GM12878 (cell line): Measurements from ENCODE around the gene CISD2. TPM values are rescaled to one million over a fixed set of nuclear protein-coding genes. Genes with fewer than 3 reads are reported as not detected.

Experiments
- IRF4 ChIP-seq: IDR thresholded peaks from 2 replicates; pipeline ENCODE4 v1.6.1; 2011; ENCODE audit warnings: low read depth, low read length
- JUNB ChIP-seq: IDR thresholded peaks from 2 replicates; pipeline ENCODE4 v1.6.1; 2016; ENCODE audit warnings: antibody characterized with exemption, mild to moderate bottlenecking
- MEF2A ChIP-seq: IDR thresholded peaks from 2 replicates; pipeline ENCODE4 v1.6.1; 2011; ENCODE audit warnings: low read depth, mild to moderate bottlenecking, low read length, moderate library complexity; ENCODE audit not compliant: insufficient read depth
- NBN ChIP-seq: fragments of 450-650 bp; IDR thresholded peaks from 2 replicates; pipeline ENCODE4 v1.6.1; 2016
- NKRF ChIP-seq: fragments of 450-650 bp; conservative IDR thresholded peaks from 2 replicates; pipeline ENCODE4 v1.6.1; 2017; ENCODE audit warnings: mild to moderate bottlenecking, moderate library complexity
- RUNX3 ChIP-seq: IDR thresholded peaks from 2 replicates; pipeline ENCODE4 v1.6.1; 2012; ENCODE audit warnings: low read length, inconsistent platforms
- SKIL ChIP-seq: fragments of 450-650 bp; IDR thresholded peaks from 2 replicates; pipeline ENCODE4 v1.6.1; 2017; ENCODE audit warnings: mild to moderate bottlenecking, low read depth, inconsistent platforms; ENCODE audit not compliant: poor library complexity, severe bottlenecking
- SMAD5 ChIP-seq: IDR thresholded peaks from 2 replicates; pipeline ENCODE4 v1.6.1; 2016; ENCODE audit warnings: antibody characterized with exemption, low read depth
- SRF ChIP-seq, 2 experiments: IDR thresholded peaks; 2 replicates each; pipeline ENCODE4 v1.6.1; 2011; ENCODE audit warnings: low read depth in 2 of 2, low read length in 2 of 2, mild to moderate bottlenecking in 1 of 2, moderate library complexity in 1 of 2
- TBL1XR1 ChIP-seq: IDR thresholded peaks from 2 replicates; pipeline ENCODE4 v1.6.1; 2012; ENCODE audit warnings: low read depth, low read length, improper control_type of control experiment
- TCF12 ChIP-seq: IDR thresholded peaks from 2 replicates; pipeline ENCODE4 v1.6.1; 2011; ENCODE audit warnings: low read depth, mild to moderate bottlenecking, low read length
- TCF3 ChIP-seq: IDR thresholded peaks from 2 replicates; pipeline ENCODE4 v1.6.1; 2012; ENCODE audit warnings: low read depth, mild to moderate bottlenecking, low read length, borderline replicate concordance; ENCODE audit not compliant: insufficient read depth
- TCF7 ChIP-seq: IDR thresholded peaks from 2 replicates; pipeline ENCODE4 v1.6.1; 2014; ENCODE audit warnings: antibody characterized with exemption, borderline replicate concordance
- ZNF274 ChIP-seq: IDR thresholded peaks from one replicate; pipeline ENCODE4 v1.8.0; 2011; ENCODE audit not compliant: insufficient read length, insufficient read depth
- ZZZ3 ChIP-seq: IDR thresholded peaks from 2 replicates; pipeline ENCODE4 v1.6.1; 2011; ENCODE audit warnings: low read depth; ENCODE audit not compliant: control insufficient read depth, insufficient read length
- polyA plus RNA-seq, 11 experiments: library from polyadenylated mRNA; depleted of rRNA in 4 of 11; unstranded in 6 of 11; stranded (reverse) in 5 of 11; fragments of >200 nt; fragmentation: Nextera tagmentation in 4 of 11; fragmentation: Illumina TruSeq in 1 of 11; extraction: Ambion mirVana in 4 of 11; extraction: Trizol in 1 of 11; gene quantifications; 1 replicate in 1 of 11; 2 replicates in 10 of 11; pipeline versions ENCODE4 v1.2.1 to v1.2.3, GENCODE V29; 2011 to 2016; ENCODE audit warnings: inconsistent platforms in 2 of 11, missing spikeins in 2 of 11, low read depth in 1 of 11
- total RNA-seq, 4 experiments: library from RNA; depleted of rRNA in 3 of 4; stranded (reverse); fragments of >200 nt in 3 of 4; fragmentation: Illumina TruSeq in 1 of 4; extraction: Trizol in 1 of 4; gene quantifications; 2 replicates each; pipeline versions ENCODE4 v1.2.1 to v1.2.3, GENCODE V29; 2013 to 2021
- TF ChIP-seq, protein P1 (sequence below): fragments of 450-650 bp; formaldehyde crosslinking; IDR thresholded peaks from 2 replicates; pipeline ENCODE4 v1.4.0; 2020; ENCODE audit warnings: mild to moderate bottlenecking, moderate library complexity
- TF ChIP-seq, protein P2 (sequence below): fragments of 450-650 bp; IDR thresholded peaks from 2 replicates; pipeline ENCODE4 v1.6.1; 2017; ENCODE audit warnings: mild to moderate bottlenecking, moderate library complexity

The CISD2 gene
- total and polyA plus RNA-seq, 10 of the 15 experiments (the other 5 are each of a cell fraction or from before 2014, with no cell fraction given): 29.5 to 132 (median 38.9) TPM

- peak; percentile 74 for TF ChIP-seq SKIL
- TF ChIP-seq SRF (IDR thresholded peaks at IDR 0.05; ENCODE audit: low read depth in 2 of 2, low read length in 2 of 2): peak; percentile 89 to 92
- no peak for TF ChIP-seq ZZZ3
- TF ChIP-seq SMAD5: peak; percentile 73
- TF ChIP-seq TCF12: peak; percentile 67; the same call in 1 of the 2 replicates
- peak; percentile 89 for TF ChIP-seq RUNX3
- peak; percentile 66; the same call in 1 of the 2 replicates for TF ChIP-seq TCF3
- no peak for TF ChIP-seq ZNF274
- peak; percentile 93 for TF ChIP-seq NBN
- TF ChIP-seq, protein P1, sequence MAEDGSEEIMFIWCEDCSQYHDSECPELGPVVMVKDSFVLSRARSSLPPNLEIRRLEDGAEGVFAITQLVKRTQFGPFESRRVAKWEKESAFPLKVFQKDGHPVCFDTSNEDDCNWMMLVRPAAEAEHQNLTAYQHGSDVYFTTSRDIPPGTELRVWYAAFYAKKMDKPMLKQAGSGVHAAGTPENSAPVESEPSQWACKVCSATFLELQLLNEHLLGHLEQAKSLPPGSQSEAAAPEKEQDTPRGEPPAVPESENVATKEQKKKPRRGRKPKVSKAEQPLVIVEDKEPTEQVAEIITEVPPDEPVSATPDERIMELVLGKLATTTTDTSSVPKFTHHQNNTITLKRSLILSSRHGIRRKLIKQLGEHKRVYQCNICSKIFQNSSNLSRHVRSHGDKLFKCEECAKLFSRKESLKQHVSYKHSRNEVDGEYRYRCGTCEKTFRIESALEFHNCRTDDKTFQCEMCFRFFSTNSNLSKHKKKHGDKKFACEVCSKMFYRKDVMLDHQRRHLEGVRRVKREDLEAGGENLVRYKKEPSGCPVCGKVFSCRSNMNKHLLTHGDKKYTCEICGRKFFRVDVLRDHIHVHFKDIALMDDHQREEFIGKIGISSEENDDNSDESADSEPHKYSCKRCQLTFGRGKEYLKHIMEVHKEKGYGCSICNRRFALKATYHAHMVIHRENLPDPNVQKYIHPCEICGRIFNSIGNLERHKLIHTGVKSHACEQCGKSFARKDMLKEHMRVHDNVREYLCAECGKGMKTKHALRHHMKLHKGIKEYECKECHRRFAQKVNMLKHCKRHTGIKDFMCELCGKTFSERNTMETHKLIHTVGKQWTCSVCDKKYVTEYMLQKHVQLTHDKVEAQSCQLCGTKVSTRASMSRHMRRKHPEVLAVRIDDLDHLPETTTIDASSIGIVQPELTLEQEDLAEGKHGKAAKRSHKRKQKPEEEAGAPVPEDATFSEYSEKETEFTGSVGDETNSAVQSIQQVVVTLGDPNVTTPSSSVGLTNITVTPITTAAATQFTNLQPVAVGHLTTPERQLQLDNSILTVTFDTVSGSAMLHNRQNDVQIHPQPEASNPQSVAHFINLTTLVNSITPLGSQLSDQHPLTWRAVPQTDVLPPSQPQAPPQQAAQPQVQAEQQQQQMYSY (CRISPR knock-in tag): no peak
- no peak for TF ChIP-seq MEF2A
- TF ChIP-seq NKRF: peak; percentile 84
- 0 out of 2 replicates have a peak, but pooled peaks have one; percentile 9 for TF ChIP-seq JUNB
- TF ChIP-seq, protein P2, sequence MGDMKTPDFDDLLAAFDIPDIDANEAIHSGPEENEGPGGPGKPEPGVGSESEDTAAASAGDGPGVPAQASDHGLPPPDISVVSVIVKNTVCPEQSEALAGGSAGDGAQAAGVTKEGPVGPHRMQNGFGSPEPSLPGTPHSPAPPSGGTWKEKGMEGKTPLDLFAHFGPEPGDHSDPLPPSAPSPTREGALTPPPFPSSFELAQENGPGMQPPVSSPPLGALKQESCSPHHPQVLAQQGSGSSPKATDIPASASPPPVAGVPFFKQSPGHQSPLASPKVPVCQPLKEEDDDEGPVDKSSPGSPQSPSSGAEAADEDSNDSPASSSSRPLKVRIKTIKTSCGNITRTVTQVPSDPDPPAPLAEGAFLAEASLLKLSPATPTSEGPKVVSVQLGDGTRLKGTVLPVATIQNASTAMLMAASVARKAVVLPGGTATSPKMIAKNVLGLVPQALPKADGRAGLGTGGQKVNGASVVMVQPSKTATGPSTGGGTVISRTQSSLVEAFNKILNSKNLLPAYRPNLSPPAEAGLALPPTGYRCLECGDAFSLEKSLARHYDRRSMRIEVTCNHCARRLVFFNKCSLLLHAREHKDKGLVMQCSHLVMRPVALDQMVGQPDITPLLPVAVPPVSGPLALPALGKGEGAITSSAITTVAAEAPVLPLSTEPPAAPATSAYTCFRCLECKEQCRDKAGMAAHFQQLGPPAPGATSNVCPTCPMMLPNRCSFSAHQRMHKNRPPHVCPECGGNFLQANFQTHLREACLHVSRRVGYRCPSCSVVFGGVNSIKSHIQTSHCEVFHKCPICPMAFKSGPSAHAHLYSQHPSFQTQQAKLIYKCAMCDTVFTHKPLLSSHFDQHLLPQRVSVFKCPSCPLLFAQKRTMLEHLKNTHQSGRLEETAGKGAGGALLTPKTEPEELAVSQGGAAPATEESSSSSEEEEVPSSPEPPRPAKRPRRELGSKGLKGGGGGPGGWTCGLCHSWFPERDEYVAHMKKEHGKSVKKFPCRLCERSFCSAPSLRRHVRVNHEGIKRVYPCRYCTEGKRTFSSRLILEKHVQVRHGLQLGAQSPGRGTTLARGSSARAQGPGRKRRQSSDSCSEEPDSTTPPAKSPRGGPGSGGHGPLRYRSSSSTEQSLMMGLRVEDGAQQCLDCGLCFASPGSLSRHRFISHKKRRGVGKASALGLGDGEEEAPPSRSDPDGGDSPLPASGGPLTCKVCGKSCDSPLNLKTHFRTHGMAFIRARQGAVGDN: peak; percentile 69; the same call in 1 of the 2 replicates
- no peak for TF ChIP-seq TBL1XR1
- TF ChIP-seq IRF4: peak; percentile 56; the same call in 1 of the 2 replicates
- no peak for TF ChIP-seq TCF7
Observed at GRCh38 chr4:102827674-102828496, 40.9 kb upstream of the CISD2 start (continued).
